ENCODE results near the gene RABGEF1.
"Not testable (repeated sequence)": the region's sequence is repeated elsewhere in the genome, so short reads cannot be mapped to it uniquely, and the experiment has no call there.

Gene RABGEF1

DNA sequence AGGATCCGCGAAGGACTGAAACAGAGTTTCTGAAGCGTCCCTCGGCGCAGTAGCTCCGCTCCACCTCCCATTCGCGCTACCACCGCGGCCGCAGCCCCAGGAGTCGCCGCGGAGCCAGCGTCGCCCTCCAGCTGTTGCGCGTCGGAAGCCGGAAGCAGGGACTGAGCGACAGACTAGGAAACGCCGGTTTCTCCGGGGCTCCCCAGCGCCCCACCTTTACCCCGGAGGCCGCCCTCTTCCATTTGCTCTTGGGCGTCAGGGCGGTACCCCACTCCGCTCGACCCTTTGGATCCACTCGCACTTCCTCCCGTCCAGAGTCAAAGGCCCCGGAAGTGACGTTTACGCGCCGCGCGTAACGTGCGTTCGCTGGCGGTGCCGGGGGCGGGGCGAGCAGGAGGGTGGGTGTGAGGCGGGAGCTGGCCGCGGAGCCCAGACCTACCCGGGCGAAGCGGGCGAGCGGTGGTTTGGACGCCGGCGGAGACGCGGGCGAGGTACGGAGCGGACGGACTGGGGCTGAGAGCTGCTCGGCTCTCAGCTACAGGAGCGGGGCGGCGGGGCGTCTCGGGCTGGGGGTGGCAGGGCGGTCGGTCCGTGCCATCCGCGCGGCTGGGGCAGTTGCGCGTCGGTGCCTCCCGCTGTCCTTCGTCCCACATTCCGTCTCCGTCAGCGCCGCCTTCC is at the start of gene RABGEF1:
Gene RABGEF1 (plus strand): TSS at position 432 of the 678 bp plus-strand sequence. CDS start 31,167 bp downstream, outside the sequence.
- peak; percentile 97 for DNase-seq

DNA sequence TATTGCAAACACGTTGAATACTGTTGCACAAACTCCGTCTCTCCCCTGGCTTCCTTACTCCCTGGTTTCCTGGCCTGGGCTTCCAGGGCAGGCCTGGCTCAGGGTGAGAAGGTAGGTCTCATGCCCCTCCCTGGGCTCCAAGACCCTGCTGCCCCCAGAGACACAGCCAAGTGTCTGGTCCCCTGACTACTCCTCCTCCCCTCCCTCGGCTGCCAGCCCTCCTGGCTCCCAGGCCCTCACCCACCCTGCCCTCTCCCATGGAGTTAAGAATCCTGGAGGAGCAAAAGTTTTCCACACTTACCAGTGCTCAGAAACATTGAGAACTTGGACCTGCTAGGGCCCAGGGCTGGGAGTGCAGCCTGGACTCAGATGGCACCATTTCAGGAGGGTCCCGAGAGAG is 47.2 kb upstream of the RABGEF1 start:
- no peak for DNase-seq

DNA sequence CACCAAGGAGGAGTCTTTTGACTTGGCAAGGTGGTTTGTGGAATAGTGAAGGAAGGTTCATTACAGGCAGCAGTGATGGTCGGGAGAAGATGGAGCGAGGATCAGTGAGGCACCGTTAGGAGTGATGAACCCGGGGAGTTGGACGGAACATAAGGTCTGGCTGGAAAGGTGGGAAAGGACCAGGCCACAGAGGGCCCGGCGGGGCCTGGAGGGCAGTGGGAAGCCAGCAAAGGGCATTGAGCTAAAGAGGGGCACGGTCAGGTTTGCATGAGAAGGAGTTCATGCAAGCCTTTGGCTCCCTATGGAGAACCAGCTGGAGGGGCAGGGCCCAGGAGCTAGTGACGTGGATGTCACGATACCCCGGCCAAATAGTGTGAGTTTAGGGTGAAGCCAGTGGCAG is 46.2 kb upstream of the RABGEF1 start:
- DNase-seq, result no peak

DNA sequence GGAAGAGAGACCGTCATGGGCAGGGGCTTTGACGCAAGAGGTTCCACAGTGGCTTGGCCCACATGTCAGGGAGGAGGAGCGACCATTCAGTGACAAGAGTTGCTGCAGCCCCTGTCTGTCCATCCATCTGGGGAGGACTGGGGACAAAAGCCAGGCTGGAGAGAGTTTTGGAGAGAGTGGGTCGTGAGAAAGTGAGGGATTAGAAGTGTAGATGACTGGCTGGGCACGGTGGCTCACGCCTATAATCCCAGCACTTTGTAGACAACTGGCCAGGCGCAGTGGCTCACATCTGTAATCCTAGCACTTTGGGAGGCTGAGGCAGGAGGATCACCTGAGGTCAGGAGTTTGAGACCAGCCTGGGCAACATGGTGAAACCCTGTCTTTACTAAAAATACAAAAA is 45.1 kb upstream of the RABGEF1 start:
- DNase-seq, result not testable (repeated sequence)

DNA sequence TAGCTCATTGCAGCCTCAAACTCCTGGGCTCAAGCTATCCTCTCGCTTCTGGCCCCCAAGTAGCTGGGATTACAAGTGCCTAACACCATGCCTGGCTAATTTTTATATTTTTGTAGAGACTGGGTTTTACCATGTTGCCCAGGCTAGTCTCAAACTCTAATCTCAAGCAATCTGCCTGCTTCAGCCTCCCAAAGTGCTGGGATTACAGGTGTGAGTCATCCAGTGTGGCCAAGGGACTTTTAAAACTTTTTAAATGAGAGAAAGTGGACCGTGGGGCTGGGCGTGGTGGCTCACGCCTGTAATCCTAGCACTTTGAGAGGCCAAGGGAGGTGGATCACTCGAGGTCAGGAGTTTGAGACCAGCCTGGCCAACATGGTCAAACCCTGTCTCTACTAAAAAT is 44.4 kb upstream of the RABGEF1 start:
- DNase-seq, result not testable (repeated sequence)

DNA sequence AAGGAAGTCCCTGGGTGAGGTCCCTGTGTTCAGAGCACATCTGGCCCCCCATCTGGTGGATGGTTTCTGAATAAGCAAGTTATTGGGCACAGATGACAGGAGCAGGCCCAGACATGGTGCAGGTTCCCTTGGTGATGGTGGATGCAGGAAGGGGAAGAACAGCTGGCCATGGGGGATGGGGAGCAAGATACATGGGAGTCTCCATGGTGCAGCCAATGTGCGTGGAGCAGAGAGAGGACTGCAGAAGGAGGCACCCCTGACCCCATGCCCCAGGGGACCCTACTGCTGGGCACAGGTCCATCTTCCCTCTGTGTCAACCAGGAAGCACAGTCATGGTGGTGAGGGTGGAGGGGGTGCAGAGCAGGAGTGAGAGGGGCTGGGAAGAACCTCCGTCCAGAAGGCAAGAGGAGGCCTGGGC is 43.8 kb upstream of the RABGEF1 start:
- peak; percentile 4 for DNase-seq

DNA sequence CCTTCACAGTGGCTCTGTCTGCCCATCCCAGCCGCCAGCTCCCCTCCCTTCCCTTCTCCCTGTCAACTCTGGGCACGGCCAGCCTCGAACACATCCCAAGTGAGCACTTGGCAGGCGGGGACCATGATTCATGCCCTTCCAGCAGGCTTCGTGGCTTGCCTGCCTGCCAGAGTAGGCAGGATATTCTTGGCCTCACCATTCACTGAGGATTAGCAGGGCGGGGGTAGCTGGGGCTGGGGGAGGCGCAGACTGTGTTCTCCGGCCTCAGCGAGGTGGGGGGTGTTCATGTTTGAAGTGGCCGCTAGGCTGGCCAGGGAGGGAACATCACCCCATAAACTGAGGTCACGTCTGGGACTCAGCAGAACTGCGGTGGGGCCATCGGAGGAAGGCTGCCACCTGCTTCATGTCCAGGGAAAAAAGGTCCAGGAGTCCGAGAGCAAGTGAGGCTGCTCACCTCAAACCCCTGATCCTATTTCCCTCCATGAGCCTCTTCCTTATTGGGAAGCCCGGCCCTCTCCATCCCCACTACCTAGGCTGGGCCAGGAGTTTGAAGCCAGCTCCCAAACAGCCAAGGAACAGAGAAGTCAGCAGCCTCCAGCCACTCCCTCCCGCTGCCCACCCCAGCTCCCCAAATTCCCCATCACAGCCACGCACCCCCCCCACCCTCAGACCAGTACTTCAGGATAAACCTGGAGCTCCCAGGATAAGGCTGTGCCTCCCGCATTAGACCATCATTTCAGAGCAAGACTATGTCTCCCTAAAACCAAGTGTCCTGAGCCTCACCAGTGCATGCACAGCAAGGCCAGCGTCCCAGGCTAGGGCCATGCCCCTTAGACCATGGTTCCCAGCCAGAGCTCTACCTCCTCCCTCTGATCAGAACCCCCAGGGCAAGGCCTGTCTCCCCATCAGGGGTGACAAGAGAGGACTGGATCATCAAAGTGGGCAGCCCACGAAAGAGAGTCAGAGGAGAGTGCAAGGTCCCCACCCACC is 42.8 kb upstream of the RABGEF1 start:
- DNase-seq, result no peak

DNA sequence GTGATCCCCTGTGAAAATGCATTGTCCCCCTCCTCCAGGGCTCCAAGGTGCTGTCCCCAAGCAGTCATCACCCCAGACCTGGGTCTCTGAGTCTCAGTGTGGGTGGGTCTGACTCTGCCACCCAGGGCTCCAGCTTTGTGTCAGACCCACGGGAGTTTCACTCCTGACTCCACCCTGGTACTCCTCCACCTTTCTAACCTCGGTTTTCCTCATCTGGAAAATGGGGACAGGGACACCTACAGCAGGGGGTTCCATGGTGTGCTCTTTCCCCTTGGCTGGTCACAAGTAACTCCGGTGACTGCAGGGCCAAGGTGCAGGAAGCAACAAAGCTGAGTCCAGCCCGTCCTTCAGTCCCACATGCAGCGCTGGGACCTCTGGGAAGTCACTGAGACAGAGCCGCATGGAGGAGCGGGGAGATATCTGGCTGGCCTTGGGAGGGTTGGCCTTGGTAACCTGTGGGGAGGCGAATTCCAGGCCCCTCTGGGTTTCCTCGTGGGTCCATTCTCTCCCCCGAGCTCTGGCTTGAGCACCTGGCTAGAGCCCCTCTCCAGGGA is 41.8 kb upstream of the RABGEF1 start:
- DNase-seq, result no peak

DNA sequence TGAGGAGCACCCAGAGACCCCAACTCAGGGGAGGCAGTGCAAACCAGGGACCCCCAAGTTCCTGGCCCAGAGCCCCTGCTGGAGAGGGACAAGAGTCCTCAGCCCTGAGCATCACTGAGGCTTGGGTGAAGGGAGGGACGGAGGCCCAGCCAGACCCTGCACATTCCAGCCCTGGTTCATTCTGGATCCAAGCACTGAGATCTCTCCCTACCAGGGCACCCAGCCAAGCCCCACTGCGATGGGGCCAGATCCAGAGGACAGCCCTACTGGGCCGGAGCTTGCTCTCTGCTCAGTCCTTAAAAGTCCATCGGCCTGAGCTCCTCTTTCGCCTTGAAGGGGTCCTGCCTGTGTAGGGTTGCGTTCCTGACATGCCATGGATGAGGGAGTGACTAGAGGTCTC is 40.5 kb upstream of the RABGEF1 start:
- no peak for DNase-seq

DNA sequence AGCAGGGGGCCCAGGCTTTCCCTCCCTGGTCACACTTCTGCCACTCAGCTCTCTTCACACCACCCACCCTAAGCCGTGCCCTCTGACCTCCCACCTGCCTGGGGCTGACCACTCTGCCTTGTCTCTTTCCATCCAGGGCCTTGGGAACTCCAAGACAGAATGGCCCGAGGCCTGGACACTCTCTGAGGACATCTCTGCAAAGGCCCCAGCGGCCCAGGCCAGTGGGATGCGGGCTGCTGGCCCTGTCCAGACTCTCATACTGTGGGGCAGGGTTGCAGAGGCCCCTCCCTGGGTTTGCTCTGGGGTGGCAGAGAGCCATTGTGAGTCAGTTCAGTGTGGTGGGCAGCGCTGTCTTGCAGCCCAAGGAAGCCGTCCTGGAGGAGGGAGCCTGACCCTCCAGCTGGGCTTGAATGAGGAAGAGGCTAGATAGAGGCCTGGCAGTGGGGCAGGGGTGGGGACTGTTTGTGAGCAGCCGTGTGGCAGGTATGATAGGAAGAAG is 39.9 kb upstream of the RABGEF1 start:
- no peak for DNase-seq

DNA sequence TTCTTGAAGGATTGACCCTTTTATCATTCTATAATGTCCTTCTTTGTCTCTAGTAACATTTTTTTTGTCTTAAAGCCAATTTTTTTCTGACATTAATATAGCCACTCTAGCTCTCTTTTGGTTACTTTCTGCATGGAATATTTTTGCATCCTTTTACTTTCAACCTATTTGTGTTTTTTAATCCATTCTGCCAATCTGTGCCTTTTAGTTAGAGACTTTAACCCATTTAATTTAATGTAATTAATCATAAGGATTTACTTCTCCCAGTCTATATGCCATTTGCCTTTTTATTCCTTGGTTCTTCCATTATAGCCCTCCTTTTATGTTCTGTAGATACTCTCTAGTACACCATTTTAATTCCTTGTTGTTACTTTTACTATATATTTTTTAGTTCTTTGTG is 32.7 kb upstream of the RABGEF1 start:
- DNase-seq, result no peak

DNA sequence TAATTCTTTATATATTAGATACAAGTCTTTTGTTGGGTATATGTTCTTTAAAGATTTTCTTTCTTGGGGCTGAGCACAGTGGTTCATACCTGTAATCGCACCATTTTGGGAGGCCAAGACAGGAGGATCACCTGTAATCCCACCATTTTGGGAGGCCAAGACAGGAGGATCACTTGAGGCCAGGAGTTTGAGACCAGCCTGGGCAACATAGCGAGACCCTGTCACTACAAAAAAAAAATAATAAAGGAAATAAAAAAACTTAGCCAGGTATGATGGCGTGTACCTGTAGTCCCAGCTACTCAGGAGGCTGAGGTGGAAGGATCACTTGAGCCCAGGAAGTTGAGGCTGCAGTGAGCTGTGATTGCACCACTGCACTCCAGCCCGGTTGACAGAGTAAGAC is 29.8 kb upstream of the RABGEF1 start:
- not testable (repeated sequence) for DNase-seq

DNA sequence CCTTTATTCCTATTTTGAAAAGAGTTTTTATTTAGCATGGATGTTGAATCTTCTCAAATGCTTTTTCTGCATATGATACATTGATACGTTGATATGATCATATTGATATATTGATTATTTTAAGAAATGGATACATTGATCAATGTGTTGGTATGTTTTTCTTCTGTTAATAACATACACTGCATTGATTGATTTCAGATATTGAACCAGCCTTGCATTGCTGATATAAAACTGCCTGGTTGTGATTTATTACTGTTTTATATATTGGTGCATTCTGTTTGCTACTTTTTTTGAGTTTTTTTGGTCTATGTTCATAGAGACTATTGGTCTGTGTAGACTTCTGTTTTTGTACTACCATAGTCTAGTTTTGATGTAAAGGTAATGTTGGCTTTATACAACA is 26.8 kb upstream of the RABGEF1 start:
- no peak for DNase-seq

DNA sequence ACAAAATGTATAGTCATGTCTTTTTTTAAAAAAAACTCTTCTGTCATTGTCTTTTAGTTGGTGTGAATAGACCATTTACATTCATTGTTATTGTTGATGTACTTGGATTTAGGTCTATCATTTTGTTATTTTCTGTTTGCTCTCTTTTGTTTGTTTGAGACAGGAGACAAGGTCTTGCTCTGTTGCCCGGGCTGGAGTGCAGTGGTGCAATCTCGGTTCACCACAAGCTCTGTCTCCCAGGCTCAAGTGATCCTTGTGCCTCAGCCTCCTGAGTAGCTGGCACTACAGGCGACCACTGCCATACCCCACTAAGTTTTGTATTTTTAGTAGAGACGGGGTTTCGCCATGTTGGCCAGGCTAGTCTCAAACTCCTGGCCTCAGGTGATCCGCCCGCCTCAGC is 23.9 kb upstream of the RABGEF1 start:
- not testable (repeated sequence) for DNase-seq

DNA sequence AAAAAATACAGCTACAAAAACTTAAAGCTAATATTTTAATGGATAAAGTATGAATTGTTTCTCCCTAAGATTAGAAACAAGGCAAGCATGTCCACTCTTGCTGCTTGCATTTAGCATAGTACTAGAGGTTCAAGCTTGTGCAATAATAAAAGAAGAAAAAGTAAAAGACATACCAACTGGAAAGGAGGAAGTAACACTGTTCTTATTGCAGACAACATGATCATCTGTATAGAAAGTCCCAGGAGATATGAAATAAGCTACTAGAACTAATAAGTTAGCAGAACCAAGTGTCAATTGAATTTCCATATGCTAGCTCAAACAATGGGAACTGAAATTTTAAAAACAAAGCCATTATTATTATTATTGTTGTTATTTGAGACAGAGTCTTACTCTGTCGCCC is 20.0 kb upstream of the RABGEF1 start:
- DNase-seq, result no peak

DNA sequence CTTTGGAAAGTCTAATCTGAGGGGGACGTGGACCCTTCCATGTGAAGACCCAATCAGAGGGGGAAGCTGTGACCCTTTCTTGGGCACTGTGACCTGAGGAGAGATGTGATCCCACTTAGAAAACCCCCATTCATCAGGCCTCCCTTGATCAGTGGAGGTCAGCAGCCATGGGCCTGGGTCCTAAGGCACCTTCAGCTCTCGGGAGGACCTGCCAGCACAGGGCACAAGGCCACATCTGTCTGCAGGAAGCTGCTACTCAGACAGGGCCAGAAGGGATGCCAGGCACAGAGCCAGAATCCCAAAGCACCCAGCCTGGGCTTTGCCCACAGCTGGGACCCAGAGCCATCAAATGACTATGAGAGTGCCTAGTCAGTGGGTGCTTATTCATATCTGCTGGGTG is 14.7 kb upstream of the RABGEF1 start:
- DNase-seq, result no peak

DNA sequence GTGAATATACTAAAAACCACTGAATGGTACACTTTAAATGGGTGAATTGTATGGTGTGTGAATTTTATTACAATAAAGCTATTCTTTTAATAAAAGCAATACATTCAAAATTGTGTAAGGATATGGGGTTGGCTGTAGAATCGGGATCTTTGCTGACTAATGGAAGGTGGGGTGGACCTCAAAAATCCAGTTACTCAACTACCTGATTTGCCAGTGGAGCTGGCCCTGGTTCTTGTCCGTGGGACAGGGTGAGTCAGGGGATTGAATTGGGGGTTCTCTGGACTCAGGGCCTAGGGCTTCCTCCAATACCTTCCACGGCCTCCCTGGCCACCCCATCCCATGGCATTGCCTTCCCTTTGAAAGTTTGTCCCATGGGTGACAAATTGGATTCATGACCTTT is 13.5 kb upstream of the RABGEF1 start:
- DNase-seq, result no peak

DNA sequence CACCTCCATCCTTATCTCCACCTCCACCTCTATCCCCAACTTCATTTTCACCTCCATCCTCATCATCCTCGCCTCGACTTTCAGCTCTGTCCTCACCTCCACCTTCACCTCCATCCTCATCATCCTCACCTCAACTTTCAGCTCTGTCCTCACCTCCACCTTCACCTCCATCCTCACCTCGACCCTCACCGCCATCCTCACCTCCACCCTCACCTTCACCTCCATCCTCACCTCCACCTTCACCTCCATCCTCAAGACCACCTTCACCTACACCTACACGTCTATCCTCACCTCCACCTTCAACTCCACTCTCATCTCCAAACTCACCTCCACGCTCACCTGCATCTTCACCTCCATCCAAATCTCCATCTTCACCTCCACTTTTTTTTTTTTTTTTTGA is 12.0 kb upstream of the RABGEF1 start:
- DNase-seq, result no peak

DNA sequence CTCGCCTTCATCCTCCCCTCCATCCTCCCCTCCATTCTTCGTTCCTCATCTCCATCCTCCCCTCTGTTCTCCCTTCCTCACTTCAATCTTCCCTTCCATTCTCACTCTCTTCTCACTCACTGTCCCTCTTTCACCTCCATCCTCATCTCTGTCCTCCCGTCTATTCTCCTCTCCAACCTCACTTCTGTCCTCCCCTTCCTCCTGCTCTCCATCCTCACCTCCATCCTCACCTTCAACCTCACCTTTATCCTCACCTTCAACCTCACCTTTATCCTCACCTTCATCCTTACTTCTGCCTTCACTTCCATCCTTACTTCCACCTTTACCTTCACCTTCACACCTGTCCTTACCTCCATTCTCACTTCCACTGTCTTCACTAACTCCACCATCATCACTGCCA is 11.3 kb upstream of the RABGEF1 start:
- DNase-seq, result no peak

DNA sequence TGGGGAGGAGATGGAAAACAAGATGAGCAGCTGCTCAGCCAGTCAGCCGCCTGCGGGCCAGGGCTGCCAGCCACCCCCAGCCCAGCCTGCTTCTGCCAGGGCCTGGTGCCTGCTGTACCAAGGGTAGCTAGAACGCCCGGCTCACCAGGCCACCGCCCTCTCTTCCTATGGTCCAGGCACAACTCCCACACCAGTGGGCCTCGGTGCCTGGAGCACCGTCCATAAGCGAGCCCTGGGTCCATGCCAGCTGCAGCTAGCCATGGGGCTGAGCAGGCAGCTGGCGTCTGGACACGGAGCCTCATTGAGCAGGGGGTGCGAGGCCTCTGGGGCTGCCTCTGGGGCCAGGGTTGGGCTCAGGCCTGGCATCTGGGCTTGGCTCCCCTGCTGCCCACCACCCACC is 8.5 kb upstream of the RABGEF1 start:
- DNase-seq, result no peak

DNA sequence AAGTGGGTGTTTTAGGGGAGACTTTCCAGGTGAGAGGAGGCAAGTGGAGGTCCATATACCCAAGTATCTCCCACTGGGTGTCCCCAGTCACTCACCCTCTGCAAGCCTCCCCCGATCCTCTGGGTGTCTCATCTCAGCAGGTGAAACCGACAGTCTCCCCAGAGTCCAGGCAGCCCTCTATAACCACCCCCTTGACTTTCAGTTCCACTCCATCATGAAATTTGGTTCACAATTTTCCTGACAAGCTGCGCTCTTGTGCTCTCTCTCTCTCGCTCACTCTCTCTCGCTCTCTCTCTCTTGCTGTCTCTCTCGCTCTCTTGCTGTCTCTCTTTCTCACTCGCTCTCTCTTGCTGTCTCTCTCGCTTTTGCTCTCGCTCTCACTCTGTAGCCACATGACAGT is 8.1 kb upstream of the RABGEF1 start:
- no peak for DNase-seq

DNA sequence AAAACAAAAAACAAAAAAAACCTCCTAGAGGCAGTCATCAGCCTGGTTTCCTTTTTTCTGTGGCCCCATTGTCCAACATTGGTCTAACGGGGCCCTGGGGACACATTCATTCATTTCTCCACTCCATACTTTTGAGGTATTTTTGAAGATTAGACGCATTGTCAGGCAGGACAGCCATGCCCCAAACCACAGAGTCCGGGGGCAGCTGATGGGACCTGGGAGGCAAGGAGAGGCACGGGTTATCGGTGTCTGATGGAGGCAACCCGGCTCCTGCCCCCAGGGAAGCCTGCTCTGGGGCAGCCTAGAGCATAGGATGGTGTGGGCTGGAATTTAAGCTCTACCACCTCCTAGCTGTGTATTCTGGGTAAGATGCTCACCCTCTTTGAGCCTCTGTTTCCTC is 6.5 kb upstream of the RABGEF1 start:
- no peak for DNase-seq

DNA sequence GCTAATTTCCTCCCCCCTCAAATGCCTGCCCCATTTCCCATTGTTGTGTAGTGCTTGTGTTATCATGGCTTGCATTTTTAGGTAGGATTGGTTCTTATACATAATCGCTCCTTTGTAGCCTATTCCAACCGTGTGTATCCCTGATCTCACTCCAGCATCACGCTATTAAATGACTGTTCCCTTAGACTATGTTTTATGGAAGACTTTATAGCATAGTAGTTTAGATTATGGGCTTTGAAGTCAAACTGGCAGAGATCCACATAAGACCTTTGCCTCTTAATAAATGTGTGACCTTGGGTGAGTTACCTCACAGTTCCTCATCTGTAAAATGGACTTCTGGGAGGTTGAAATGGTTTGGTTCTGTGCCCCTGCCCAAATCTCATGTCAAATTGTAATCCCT is 5.4 kb upstream of the RABGEF1 start:
- no peak for DNase-seq

DNA sequence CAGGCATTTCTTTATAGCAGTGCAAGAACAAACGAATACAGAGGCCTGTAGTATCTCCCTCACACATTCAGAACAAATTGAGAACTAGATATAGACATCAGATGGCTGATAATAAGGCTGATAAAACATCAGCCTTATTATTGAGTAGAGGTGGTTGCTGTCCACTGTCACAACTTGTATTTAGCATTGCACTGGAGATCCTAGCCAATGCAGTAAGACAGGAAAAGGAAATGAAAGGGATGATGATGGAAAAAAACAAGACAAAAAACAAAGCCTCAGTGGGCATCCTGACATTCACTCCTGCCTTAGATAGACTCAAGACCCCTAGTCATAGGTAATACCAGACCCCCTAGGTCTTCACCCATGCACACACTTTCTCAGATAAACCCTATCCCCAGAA is 4.7 kb upstream of the RABGEF1 start:
- DNase-seq, result no peak

All from CD4-positive, alpha-beta T cell treated with Interleukin-21 for 1 hour (primary cell).